Epidermal melanocyte (primary cell): ENCODE data around the gene NPIPB13.
"Not testable (repeated sequence)": the region's sequence is repeated elsewhere in the genome, so short reads cannot be mapped to it uniquely, and the experiment has no call there.

Experiments
- DNase-seq: peaks from one replicate; pipeline ENCODE4 v3.0.0; 2011; ENCODE audit warnings: low spot score; ENCODE audit not compliant: insufficient read length

NPIPB13 gene

DNA sequence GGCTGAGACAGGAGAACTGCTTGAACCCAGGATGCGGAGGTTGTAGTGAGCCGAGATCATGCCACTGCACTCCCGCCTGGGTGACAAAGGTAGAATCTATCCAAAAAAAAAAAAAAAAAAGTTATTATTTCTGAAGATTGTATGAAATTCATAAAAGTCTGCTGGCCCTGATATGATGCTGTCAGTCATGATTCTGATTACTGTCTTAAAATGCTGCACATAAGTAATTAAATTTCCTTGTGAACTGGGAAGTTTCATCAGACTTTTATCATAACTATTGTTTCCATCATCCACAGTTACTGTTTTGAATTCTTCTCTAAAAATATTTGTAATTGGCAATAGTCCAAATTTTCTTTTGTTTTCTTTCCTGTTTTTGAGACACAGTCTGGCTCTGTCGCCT lies at the start of gene NPIPB13:
NPIPB13 (minus strand) TSS at position 101 of the 400 bp plus-strand sequence. CDS start 2,906 bp downstream, outside the sequence.
- not testable (repeated sequence) for DNase-seq

DNA sequence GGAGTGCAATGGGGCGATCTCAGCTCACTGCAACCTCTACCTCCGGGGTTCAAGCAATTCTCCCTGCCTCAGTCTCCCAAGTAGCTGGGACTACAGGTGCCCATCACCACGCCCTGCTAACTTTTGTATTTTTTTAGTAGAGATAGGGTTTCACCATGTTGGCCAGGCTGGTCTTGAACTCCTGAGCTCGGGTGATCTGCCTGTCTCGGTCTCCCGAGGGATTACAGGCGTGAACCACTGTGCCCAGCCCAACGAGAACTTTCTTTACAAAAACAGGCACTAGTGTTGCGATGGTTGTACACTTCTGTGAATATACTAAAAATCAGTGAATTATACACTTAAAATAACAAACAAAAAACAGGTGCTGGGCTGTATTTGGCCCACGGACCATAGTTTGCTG lies 34.1 kb upstream of the NPIPB13 start:
- DNase-seq = not testable (repeated sequence)

DNA sequence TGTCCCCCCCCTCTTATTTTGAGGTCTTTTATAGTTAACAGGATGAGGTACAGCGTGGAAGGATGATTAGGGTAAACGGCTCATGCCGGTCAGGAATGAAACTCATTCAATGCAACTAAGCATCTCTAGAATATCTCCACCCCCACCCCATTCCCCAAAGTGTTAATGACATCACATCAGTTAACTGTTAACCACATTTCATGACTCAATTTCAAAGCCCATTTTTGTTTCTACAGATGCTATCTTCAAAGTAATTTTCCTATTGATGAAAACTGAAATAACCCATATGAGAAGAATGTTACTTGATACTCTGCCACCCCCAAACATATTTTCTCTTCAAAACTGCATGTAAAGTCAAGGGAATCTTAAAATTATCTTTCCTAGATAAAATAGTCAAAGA lies 30.2 kb upstream of the NPIPB13 start:
- not testable (repeated sequence) for DNase-seq

DNA sequence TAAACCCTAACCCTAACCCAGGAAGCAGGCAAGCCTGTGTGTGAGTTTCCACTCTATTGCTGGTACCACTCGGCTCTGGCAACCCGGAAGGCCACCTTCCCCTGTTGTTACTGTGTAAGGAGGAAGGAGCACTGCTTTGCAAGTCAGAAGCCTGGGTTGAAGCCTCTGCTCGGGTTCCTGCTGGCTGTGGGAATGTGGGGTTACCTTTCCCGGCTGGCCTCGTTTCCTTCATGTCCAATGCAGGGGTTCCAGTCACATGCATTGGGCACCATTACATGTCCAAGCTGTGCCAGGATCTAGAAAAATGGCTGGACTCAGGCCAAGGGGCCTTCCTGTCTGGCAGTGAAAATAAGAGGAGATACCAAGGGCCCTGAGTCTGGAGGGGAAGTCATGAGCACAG lies 31.2 kb downstream of the NPIPB13 start:
- DNase-seq = not testable (repeated sequence)

DNA sequence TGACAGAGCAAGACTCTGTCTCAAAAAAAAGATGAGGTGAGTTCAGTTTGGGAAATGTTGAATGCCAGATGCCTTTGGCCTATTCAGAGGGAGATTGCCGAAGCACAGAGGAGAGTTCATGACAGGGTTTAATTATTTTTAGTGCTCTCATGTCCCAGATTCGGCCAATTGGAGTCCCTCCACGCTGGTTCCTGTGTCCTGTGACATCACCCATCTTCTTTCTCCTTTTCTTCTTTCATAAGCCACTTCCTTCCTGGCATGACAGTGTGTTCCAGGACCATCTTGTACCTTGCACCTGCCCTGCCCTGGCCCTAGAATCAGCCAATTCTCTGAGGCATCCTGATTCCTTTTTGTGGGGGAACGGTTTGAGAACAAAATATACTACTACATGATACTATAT lies 36.9 kb downstream of the NPIPB13 start:
- DNase-seq = not testable (repeated sequence)

DNA sequence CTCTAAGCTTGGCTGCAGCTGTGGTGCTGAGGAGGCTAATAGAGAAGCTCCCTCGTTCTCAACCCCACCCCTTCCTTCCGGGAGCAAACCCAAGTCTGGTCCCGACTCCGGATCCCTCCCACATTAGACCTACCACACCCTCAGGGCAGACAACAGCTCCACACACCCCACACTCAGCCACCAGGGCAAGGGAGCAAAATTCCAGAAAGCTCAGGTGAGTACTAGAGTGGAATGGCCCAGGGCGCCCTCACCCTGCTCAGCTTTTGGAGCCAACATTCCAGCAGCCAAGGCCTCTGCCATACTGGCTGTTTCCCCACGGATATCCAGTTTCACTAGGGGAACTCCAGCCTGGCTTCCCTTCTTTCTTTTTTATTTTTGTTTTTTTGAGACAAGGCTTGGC lies 39.2 kb downstream of the NPIPB13 start:
- not testable (repeated sequence) for DNase-seq

DNA sequence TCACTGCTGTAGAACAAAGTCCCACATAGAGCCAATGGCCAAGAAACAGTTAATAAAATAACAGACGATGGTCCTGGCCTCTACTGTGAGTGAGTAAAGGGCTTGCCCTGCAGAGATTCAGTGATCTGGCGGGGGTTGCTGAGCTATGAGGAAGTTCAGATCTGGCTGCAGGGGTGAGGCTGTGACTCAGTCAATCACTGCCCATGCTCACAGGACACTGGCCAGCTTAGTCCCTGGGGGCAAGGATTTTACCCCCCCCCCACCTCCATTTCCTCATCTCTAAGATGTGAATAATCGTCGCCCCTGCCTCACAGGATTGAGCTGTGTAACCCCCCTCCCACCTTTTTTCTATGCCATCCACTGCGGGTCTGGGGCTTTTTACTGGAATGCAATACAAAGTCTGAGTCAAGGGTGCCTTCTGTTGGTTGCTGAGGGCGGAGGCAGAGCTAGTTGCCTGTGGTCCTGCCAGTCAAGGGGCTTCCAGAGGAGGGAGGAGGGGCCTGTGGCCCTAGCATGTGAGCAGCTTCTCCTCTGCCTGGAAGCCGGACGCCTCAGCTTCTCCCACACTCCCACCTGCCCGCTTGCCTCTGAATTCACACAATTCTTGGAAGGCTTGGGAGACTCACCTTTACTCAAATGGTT lies 41.1 kb downstream of the NPIPB13 start:
- not testable (repeated sequence) for DNase-seq

DNA sequence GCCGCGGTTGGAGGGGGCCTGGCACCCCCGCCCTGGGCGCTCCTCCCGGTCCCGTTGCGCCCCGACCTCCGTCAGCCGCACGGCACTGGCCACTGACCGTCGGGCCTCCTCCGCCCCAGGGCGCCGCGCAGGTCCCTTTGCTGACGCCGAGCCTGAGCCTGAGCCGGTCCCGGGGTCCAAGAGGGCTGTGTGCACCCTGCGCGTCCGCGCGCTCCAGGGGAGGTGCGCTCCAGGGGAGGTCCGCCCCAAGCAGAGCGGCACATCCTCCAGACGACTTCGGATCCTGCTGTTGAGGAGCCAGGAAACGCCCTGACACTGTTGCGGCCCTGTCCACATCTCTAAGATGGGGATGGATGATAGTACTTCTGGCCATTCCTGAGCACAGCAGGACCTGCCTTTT lies 42.0 kb downstream of the NPIPB13 start:
- DNase-seq = not testable (repeated sequence)

DNA sequence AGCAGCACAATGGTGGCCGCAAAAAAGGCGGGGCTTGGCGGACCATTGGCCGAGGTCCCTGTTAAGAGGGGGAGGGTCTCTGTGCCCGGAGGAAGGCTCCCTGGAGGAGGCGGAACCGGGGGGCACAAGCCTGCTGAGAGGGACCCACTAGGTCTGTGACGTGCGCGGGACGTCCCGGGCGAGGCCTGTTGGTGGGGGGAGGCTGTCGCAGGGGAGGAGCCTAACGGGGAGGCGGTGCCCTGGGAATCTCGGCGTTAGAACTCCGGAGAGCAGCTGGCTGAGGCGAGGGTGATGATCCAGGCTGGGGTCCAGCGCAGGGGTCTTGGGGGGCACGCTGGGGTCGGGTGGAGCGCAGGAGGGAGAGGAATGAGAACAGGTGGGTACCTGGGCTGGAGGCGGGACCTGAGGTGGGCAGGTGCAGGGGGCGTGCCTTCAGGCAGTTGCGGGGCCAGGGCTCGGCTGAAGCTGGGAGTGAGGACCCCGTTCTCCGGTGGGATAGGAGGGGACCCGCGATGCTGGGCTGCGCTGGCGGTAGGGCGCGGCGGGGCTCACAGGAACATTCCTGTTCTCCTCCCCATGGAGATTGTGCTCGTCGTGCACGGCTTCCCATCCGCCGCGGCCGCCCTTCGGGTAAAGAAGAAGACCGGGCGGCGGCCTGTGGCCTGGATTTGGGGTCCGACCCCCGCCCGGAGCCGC lies 42.6 kb downstream of the NPIPB13 start:
- DNase-seq = not testable (repeated sequence)

DNA sequence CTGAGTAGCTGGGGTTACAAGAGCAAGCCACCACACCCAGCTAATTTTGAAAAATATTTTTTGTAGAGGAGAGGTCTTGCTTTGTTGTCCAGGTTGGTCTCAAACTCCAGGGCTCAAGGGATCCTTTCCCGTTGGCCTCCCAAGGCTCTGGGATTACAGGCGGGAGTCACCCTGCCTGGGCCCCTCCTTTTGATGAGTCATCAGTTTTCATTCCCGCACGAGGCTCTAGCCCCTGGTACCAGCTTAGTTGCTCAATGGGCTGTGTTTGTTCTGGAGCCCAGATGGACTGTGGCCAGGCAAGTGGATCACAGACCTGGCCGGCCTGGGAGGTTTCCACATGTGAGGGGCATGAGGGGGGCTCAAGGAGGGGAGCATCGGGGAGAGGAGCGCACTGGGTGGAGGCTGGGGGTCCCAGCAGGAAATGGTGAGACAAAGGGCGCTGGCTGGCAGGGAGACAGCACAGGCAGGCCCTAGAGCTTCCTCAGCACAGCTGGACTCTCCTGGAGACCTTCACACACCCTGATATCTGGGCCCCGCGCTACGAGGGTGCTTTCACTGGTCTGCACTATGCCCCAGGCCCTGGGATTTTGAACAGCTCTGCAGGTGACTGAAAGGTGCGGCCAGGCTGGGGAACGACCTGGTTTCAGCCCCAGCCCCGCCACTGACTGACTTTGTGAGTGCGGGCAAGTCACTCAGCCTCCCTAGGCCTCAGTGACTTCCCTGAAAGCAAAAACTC lies 48.5 kb downstream of the NPIPB13 start:
- DNase-seq = not testable (repeated sequence)

DNA sequence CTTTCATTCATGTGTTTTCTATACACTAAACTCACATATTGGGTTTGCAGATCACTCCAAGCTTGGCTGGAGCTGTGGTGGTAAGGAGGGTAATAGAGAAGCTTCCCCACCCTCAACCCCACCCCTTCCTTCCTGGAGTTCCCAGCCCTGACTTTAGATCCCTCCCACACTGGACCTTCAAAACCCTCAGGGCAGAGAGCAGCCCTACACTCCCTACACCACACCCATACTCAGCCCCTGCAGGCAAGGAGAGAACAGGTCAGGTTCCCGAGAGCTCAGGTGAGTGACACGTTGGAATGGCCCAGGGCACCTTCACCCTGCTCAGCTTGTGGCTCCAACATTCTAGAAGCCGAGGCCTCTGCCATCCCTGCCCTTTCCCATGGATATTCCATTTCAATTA lies 49.2 kb downstream of the NPIPB13 start, which contains the start of gene SULT1A3:
SULT1A3 (plus strand) TSS at position 207 of the 400 bp plus-strand sequence. CDS start 1,474 bp downstream, outside the sequence.
- DNase-seq = not testable (repeated sequence)
